HEK293 (cell line): Measurements from ENCODE around the gene DNAJC11.

Experiments
- CTCF ChIA-PET: fragments of 350-600 bp; formaldehyde crosslinking; extraction: SDS; loops from one replicate; lab custom pipeline; 2021; ENCODE audit warnings: antibody characterized with exemption; lab: Yijun Ruan, JAX
- POLR2A ChIA-PET: fragments of 300-600 bp; formaldehyde crosslinking; extraction: SDS; loops from one replicate; lab custom pipeline; 2020; ENCODE audit warnings: antibody characterized with exemption, inconsistent platforms; lab: Yijun Ruan, JAX
- H3K27ac ChIP-seq: fragments of 200-500 bp; sonication (Bioruptor generic); 2 replicates; pipeline ENCODE4 v1.5.1; 2014; ENCODE audit warnings: low read depth, low read length, control low read depth, inconsistent platforms; ENCODE audit errors: extremely low read depth
- H3K36me3 ChIP-seq, 2 experiments: fragments of 200-500 bp in 1 of 2; sonication (Bioruptor generic) in 1 of 2; 1 replicate in 1 of 2; 2 replicates in 1 of 2; pipeline ENCODE4 v1.5.1; 2014 to 2017; ENCODE audit warnings: inconsistent platforms in 2 of 2, low read length in 2 of 2; ENCODE audit not compliant: control insufficient read depth in 2 of 2, insufficient read depth in 1 of 2
- H3K4me1 ChIP-seq: fragments of 200-500 bp; sonication (Bioruptor generic); 2 replicates; pipeline ENCODE4 v1.5.1; 2014; ENCODE audit warnings: mild to moderate bottlenecking, low read length, inconsistent platforms; ENCODE audit not compliant: control insufficient read depth, insufficient read depth
- H3K4me3 ChIP-seq: 2 replicates; pipeline ENCODE4 v1.5.1; 2011; ENCODE audit warnings: low read depth, mild to moderate bottlenecking, control low read depth, low read length, moderate library complexity
- H3K9me3 ChIP-seq: fragments of 200-500 bp; sonication (Bioruptor generic); 2 replicates; pipeline ENCODE4 v1.5.1; 2014; ENCODE audit warnings: low read depth, low read length, inconsistent platforms; ENCODE audit not compliant: control insufficient read depth, insufficient read depth
- GLI2 ChIP-seq: fragments of 450-650 bp; formaldehyde crosslinking; IDR thresholded peaks from 2 replicates; pipeline ENCODE4; 2017; ENCODE audit warnings: missing biosample characterization, missing genetic modification characterization, low read depth, borderline replicate concordance
- HOXC10 ChIP-seq: sonication (generic); formaldehyde crosslinking; IDR thresholded peaks from 2 replicates; pipeline ENCODE4 v1.8.1; 2023; ENCODE audit warnings: mild to moderate bottlenecking, missing genetic modification reagents
- IKZF3 ChIP-seq: fragments of 450-650 bp; IDR thresholded peaks from 2 replicates; pipeline ENCODE4 v1.5.0; 2018; ENCODE audit warnings: missing biosample characterization, mild to moderate bottlenecking, missing genetic modification characterization, moderate library complexity
- KLF16 ChIP-seq: fragments of 450-650 bp; formaldehyde crosslinking; IDR thresholded peaks from 2 replicates; pipeline ENCODE4 v1.5.1; 2017; ENCODE audit warnings: missing biosample characterization, missing genetic modification characterization
- KLF9 ChIP-seq: fragments of 450-650 bp; formaldehyde crosslinking; IDR thresholded peaks from 2 replicates; pipeline ENCODE4 v1.5.1; 2016; ENCODE audit warnings: missing biosample characterization, missing genetic modification characterization, low read depth
- PRDM1 ChIP-seq: fragments of 450-650 bp; formaldehyde crosslinking; IDR thresholded peaks from 2 replicates; pipeline ENCODE4; 2016; ENCODE audit warnings: missing biosample characterization, missing genetic modification characterization
- ZBTB1 ChIP-seq: fragments of 450-650 bp; formaldehyde crosslinking; IDR thresholded peaks from 2 replicates; pipeline ENCODE4 v1.5.1; 2016; ENCODE audit warnings: missing biosample characterization, missing genetic modification characterization
- ZBTB8A ChIP-seq: fragments of 450-650 bp; formaldehyde crosslinking; IDR thresholded peaks from 2 replicates; pipeline ENCODE4 v1.5.1; 2016; ENCODE audit warnings: missing biosample characterization, missing genetic modification characterization
- ZFP69B ChIP-seq: fragments of 450-650 bp; formaldehyde crosslinking; IDR thresholded peaks from 2 replicates; pipeline ENCODE4 v1.5.1; 2016; ENCODE audit warnings: missing biosample characterization, missing genetic modification characterization
- ZNF133 ChIP-seq: fragments of 450-650 bp; formaldehyde crosslinking; IDR thresholded peaks from 2 replicates; pipeline ENCODE4 v1.5.1; 2016; ENCODE audit warnings: missing biosample characterization, missing genetic modification characterization
- ZNF16 ChIP-seq: fragments of 450-650 bp; formaldehyde crosslinking; IDR thresholded peaks from 2 replicates; pipeline ENCODE4 v1.5.1; 2016; ENCODE audit warnings: low read depth, missing biosample characterization, missing genetic modification characterization
- ZNF174 ChIP-seq: fragments of 450-650 bp; formaldehyde crosslinking; IDR thresholded peaks from 2 replicates; pipeline ENCODE4 v1.5.0; 2017; ENCODE audit warnings: missing biosample characterization, mild to moderate bottlenecking, missing genetic modification characterization
- ZNF175 ChIP-seq: fragments of 450-650 bp; formaldehyde crosslinking; IDR thresholded peaks from 2 replicates; pipeline ENCODE4 v1.5.1; 2016; ENCODE audit warnings: missing biosample characterization, missing genetic modification characterization
- ZNF214 ChIP-seq: fragments of 450-650 bp; formaldehyde crosslinking; IDR thresholded peaks from 2 replicates; pipeline ENCODE4 v1.5.1; 2017; ENCODE audit warnings: missing biosample characterization, mild to moderate bottlenecking, missing genetic modification characterization, borderline replicate concordance
- ZNF223 ChIP-seq: fragments of 450-650 bp; formaldehyde crosslinking; IDR thresholded peaks from 2 replicates; pipeline ENCODE4 v1.5.1; 2016; ENCODE audit warnings: missing biosample characterization, missing genetic modification characterization
- ZNF24 ChIP-seq: fragments of 450-650 bp; formaldehyde crosslinking; IDR thresholded peaks from 2 replicates; pipeline ENCODE4 v1.5.1; 2016; ENCODE audit warnings: missing biosample characterization, missing genetic modification characterization
- ZNF302 ChIP-seq: fragments of 450-650 bp; formaldehyde crosslinking; IDR thresholded peaks from 2 replicates; pipeline ENCODE4 v1.5.1; 2016; ENCODE audit warnings: missing biosample characterization, missing genetic modification characterization, low read depth
- ZNF350 ChIP-seq: fragments of 450-650 bp; formaldehyde crosslinking; IDR thresholded peaks from 2 replicates; pipeline ENCODE4 v1.5.0; 2017; ENCODE audit warnings: missing biosample characterization, mild to moderate bottlenecking, missing genetic modification characterization
- ZNF391 ChIP-seq: fragments of 450-650 bp; formaldehyde crosslinking; IDR thresholded peaks from 2 replicates; pipeline ENCODE4 v1.5.1; 2016; ENCODE audit warnings: low read depth, missing biosample characterization, missing genetic modification characterization, borderline replicate concordance
- ZNF404 ChIP-seq: fragments of 450-650 bp; formaldehyde crosslinking; IDR thresholded peaks from 2 replicates; pipeline ENCODE4 v1.5.1; 2017; ENCODE audit warnings: missing biosample characterization, missing genetic modification characterization
- ZNF548 ChIP-seq: fragments of 450-650 bp; formaldehyde crosslinking; IDR thresholded peaks from 2 replicates; pipeline ENCODE4 v1.5.1; 2016; ENCODE audit warnings: missing biosample characterization, missing genetic modification characterization
- ZNF610 ChIP-seq: fragments of 450-650 bp; formaldehyde crosslinking; IDR thresholded peaks from 2 replicates; pipeline ENCODE4 v1.5.1; 2016; ENCODE audit warnings: missing biosample characterization, missing genetic modification characterization, borderline replicate concordance
- TF ChIP-seq, protein P1 (sequence below): fragments of 450-650 bp; formaldehyde crosslinking; IDR thresholded peaks from 2 replicates; pipeline ENCODE4 v1.5.1; 2016; ENCODE audit warnings: missing biosample characterization, missing genetic modification characterization
- TF ChIP-seq, protein P2 (sequence below): fragments of 450-650 bp; formaldehyde crosslinking; IDR thresholded peaks from 2 replicates; pipeline ENCODE4 v1.5.1; 2016; ENCODE audit warnings: missing biosample characterization, missing genetic modification characterization, borderline replicate concordance
- TF ChIP-seq, protein P3 (sequence below): fragments of 450-650 bp; formaldehyde crosslinking; conservative IDR thresholded peaks from 2 replicates; pipeline ENCODE4 v1.5.1; 2016; ENCODE audit warnings: low read depth, missing biosample characterization, missing genetic modification characterization
- TF ChIP-seq, protein P4 (sequence below): fragments of 450-650 bp; formaldehyde crosslinking; IDR thresholded peaks from 2 replicates; pipeline ENCODE4 v1.5.1; 2016; ENCODE audit warnings: missing biosample characterization, missing genetic modification characterization

The DNAJC11 gene

GRCh38 chr1:6686294-6686693, 15.3 kb downstream of the DNAJC11 start:
- H3K27ac ChIP-seq = no peak overlapping the region
- TF ChIP-seq ZNF175 = no peak
- TF ChIP-seq ZNF214 = no peak
- TF ChIP-seq KLF16 (tag by site-specific recombination) = no peak
- TF ChIP-seq ZNF350 (tag by site-specific recombination) = no peak
- no peak for TF ChIP-seq KLF9 (tag by site-specific recombination)
- TF ChIP-seq, protein P1, sequence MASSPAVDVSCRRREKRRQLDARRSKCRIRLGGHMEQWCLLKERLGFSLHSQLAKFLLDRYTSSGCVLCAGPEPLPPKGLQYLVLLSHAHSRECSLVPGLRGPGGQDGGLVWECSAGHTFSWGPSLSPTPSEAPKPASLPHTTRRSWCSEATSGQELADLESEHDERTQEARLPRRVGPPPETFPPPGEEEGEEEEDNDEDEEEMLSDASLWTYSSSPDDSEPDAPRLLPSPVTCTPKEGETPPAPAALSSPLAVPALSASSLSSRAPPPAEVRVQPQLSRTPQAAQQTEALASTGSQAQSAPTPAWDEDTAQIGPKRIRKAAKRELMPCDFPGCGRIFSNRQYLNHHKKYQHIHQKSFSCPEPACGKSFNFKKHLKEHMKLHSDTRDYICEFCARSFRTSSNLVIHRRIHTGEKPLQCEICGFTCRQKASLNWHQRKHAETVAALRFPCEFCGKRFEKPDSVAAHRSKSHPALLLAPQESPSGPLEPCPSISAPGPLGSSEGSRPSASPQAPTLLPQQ (tag by site-specific recombination) = no peak
- TF ChIP-seq ZBTB8A (tag by site-specific recombination) = no peak
- TF ChIP-seq GLI2 (tag by site-specific recombination) = no peak
- TF ChIP-seq ZNF404 = no peak
- TF ChIP-seq, protein P2, sequence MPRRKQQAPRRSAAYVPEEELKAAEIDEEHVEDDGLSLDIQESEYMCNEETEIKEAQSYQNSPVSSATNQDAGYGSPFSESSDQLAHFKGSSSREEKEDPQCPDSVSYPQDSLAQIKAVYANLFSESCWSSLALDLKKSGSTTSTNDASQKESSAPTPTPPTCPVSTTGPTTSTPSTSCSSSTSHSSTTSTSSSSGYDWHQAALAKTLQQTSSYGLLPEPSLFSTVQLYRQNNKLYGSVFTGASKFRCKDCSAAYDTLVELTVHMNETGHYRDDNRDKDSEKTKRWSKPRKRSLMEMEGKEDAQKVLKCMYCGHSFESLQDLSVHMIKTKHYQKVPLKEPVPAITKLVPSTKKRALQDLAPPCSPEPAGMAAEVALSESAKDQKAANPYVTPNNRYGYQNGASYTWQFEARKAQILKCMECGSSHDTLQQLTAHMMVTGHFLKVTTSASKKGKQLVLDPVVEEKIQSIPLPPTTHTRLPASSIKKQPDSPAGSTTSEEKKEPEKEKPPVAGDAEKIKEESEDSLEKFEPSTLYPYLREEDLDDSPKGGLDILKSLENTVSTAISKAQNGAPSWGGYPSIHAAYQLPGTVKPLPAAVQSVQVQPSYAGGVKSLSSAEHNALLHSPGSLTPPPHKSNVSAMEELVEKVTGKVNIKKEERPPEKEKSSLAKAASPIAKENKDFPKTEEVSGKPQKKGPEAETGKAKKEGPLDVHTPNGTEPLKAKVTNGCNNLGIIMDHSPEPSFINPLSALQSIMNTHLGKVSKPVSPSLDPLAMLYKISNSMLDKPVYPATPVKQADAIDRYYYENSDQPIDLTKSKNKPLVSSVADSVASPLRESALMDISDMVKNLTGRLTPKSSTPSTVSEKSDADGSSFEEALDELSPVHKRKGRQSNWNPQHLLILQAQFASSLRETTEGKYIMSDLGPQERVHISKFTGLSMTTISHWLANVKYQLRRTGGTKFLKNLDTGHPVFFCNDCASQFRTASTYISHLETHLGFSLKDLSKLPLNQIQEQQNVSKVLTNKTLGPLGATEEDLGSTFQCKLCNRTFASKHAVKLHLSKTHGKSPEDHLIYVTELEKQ = no peak
- no peak for TF ChIP-seq HOXC10 (CRISPR knock-in tag)
- TF ChIP-seq, protein P3, sequence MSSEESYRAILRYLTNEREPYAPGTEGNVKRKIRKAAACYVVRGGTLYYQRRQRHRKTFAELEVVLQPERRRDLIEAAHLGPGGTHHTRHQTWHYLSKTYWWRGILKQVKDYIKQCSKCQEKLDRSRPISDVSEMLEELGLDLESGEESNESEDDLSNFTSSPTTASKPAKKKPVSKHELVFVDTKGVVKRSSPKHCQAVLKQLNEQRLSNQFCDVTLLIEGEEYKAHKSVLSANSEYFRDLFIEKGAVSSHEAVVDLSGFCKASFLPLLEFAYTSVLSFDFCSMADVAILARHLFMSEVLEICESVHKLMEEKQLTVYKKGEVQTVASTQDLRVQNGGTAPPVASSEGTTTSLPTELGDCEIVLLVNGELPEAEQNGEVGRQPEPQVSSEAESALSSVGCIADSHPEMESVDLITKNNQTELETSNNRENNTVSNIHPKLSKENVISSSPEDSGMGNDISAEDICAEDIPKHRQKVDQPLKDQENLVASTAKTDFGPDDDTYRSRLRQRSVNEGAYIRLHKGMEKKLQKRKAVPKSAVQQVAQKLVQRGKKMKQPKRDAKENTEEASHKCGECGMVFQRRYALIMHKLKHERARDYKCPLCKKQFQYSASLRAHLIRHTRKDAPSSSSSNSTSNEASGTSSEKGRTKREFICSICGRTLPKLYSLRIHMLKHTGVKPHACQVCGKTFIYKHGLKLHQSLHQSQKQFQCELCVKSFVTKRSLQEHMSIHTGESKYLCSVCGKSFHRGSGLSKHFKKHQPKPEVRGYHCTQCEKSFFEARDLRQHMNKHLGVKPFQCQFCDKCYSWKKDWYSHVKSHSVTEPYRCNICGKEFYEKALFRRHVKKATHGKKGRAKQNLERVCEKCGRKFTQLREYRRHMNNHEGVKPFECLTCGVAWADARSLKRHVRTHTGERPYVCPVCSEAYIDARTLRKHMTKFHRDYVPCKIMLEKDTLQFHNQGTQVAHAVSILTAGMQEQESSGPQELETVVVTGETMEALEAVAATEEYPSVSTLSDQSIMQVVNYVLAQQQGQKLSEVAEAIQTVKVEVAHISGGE (tag by site-specific recombination) = no peak
- POLR2A ChIA-PET = interaction anchor here (2.2 kb wide), 1 partner anchor 15 kb away, joined by 6 read pairs; the partner anchor contains the start of gene DNAJC11
- no peaks in the 10 kb centered on the region for H3K9me3 ChIP-seq
- CTCF ChIA-PET = interaction anchor here (0.6 to 2.3 kb wide), 7 partner anchors 8 to 1063 kb away, joined by 3 to 6 read pairs (median 4); partner anchors contain the start of gene DNAJC11
- no peaks in the 10 kb centered on the region for H3K4me1 ChIP-seq
- peaks cover 0 to 11% of the 10 kb centered on the region in 2 experiments; a peak in 1 of 3 replicates for H3K36me3 ChIP-seq
- no peak overlapping the region for H3K4me3 ChIP-seq

DNA sequence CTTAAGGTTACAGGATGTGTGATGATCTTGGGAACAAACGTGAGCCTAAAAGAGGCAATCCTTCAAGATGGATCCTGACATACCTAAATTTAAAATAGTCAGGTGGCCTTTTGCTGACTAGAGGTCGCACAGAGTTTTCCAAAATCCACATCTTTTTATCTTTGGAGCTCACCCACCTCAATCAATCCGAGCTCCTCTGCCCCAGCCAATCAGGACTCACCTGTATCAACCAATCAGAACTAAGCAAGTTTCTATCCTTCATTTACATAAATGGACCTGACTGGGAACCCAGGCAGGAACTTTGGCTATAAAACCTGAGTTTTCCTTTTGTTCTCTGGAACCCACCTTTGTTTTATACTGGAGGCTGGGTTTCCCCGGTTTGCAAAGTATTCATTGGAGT, 16.2 kb downstream of the DNAJC11 start:
- POLR2A ChIA-PET = interaction anchor here (1.2 to 2.2 kb wide), 2 partner anchors 16 to 100 kb away, joined by 3 to 6 read pairs; partner anchors contain the start of genes CAMTA1 and DNAJC11
- H3K36me3 ChIP-seq = peaks cover 6 to 19% of the 10 kb centered on the region in 2 experiments; a peak in 2 of 3 replicates
- no peaks in the 10 kb centered on the region for H3K9me3 ChIP-seq
- no peaks in the 10 kb centered on the region for H3K4me1 ChIP-seq
- H3K27ac ChIP-seq = no peak overlapping the region
- H3K4me3 ChIP-seq = no peak overlapping the region
- CTCF ChIA-PET = interaction anchor here (0.6 to 2.3 kb wide), 5 partner anchors 9 to 330 kb away, joined by 3 to 6 read pairs (median 4); partner anchors contain the start of gene DNAJC11
- TF ChIP-seq ZNF302 (tag by site-specific recombination) (no peak), ZNF24 (tag by site-specific recombination) (no peak), ZBTB1 (tag by site-specific recombination) (no peak), ZNF223 (no peak), ZNF174 (tag by site-specific recombination) (no peak), ZNF391 (tag by site-specific recombination) (no peak), ZNF133 (no peak), IKZF3 (tag by site-specific recombination) (no peak), PRDM1 (tag by site-specific recombination) (no peak), ZNF610 (tag by site-specific recombination) (no peak), ZFP69B (no peak), ZNF548 (tag by site-specific recombination) (no peak), ZNF16 (tag by site-specific recombination) (no peak)
- TF ChIP-seq, protein P4, sequence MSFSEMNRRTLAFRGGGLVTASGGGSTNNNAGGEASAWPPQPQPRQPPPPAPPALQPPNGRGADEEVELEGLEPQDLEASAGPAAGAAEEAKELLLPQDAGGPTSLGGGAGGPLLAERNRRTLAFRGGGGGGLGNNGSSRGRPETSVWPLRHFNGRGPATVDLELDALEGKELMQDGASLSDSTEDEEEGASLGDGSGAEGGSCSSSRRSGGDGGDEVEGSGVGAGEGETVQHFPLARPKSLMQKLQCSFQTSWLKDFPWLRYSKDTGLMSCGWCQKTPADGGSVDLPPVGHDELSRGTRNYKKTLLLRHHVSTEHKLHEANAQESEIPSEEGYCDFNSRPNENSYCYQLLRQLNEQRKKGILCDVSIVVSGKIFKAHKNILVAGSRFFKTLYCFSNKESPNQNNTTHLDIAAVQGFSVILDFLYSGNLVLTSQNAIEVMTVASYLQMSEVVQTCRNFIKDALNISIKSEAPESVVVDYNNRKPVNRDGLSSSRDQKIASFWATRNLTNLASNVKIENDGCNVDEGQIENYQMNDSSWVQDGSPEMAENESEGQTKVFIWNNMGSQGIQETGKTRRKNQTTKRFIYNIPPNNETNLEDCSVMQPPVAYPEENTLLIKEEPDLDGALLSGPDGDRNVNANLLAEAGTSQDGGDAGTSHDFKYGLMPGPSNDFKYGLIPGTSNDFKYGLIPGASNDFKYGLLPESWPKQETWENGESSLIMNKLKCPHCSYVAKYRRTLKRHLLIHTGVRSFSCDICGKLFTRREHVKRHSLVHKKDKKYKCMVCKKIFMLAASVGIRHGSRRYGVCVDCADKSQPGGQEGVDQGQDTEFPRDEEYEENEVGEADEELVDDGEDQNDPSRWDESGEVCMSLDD (tag by site-specific recombination) = no peak
